ENCODE data around the gene TBC1D2B.

Gene TBC1D2B

GRCh38 chr15:78093242-78094020, 15.9 kb upstream of the TBC1D2B start:
- no peak for DNase-seq (ENCODE audit: low spot score)

GRCh38 chr15:78092261-78093041, 14.9 kb upstream of the TBC1D2B start, which contains the start of gene SH2D7:
SH2D7 (plus strand) TSS chr15:78092561; CDS start chr15:78092585, 24 bp downstream.
- no peak for DNase-seq (ENCODE audit: low spot score)

- DNase-seq (ENCODE audit: low spot score): no peak
These were observed 13.0 kb upstream of the TBC1D2B start for GRCh38 chr15:78090422-78091063.

GRCh38 chr15:78088773-78089080, 11.2 kb upstream of the TBC1D2B start:
- no peak for DNase-seq (ENCODE audit: low spot score)

GRCh38 chr15:78087951-78088772, 10.7 kb upstream of the TBC1D2B start:
- DNase-seq (ENCODE audit: low spot score): no peak

GRCh38 chr15:78085928-78086327, 8.4 kb upstream of the TBC1D2B start:
- no peak for DNase-seq (ENCODE audit: low spot score)

- no peak for DNase-seq (ENCODE audit: low spot score)
These were observed 6.9 kb upstream of the TBC1D2B start for GRCh38 chr15:78084449-78084750.

GRCh38 chr15:78083687-78084448, 6.4 kb upstream of the TBC1D2B start:
- DNase-seq (ENCODE audit: low spot score): no peak

- no peak for DNase-seq (ENCODE audit: low spot score)
These were observed 5.7 kb upstream of the TBC1D2B start for GRCh38 chr15:78083186-78083585.

- DNase-seq (ENCODE audit: low spot score): no peak
These were observed 5.2 kb upstream of the TBC1D2B start for GRCh38 chr15:78082743-78083110.

- no peak for DNase-seq (ENCODE audit: low spot score)
These were observed 4.7 kb upstream of the TBC1D2B start for GRCh38 chr15:78082106-78082742.

- DNase-seq (ENCODE audit: low spot score): no peak
These were observed 2.6 kb upstream of the TBC1D2B start for GRCh38 chr15:78080088-78080460.

GRCh38 chr15:78079298-78080087, 2.0 kb upstream of the TBC1D2B start:
- DNase-seq (ENCODE audit: low spot score): no peak

GRCh38 chr15:78077871-78078210, 330 bp upstream of the TBC1D2B start:
- DNase-seq (ENCODE audit: low spot score): no peak

- DNase-seq (ENCODE audit: low spot score): no peak
These were observed 1.1 kb downstream of the TBC1D2B start for GRCh38 chr15:78076231-78077052.

- DNase-seq (ENCODE audit: low spot score): no peak
These were observed 1.9 kb downstream of the TBC1D2B start for GRCh38 chr15:78075490-78076230.

- no peak for DNase-seq (ENCODE audit: low spot score)
These were observed 4.3 kb downstream of the TBC1D2B start for GRCh38 chr15:78073046-78073787.
